Measurements from ENCODE around the gene HLA-DMB.

DNA sequence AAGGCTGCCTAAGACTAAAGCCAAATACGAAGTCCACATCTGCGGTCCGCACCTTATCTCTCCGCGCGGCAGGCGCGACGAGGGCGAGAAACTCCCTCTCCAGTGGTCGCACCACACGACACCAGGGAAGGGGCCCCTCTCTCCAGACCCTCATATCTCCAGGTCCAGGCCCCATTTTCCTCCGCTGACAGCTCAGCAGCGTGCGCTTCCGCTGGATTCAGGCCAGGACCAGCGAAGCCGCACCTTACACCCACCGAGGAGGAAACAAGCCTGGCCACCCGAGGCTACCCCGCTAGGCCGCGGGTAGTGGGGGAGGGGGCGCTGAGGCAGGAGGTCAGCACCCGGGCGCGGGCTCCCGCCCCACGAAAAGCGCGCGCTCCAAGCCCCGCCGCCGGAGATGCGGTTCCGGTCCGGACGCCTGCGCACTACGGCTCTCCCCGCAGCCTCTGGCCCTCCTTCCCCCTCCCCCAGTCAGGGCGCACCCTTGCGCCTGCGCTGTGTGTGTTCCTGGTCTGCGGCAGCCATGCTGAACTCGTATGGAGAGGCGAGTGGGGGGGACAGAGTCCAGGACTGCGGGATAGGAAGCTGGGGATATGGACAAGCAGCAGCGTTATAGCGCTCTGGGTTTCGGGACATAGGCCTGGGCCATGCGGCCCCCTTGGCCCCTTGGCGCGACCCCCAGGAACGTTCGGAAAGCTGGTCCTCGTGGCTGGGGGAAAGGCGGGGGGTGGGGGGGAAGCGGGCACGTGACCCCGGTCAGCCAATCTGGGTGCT lies 27.5 kb upstream of the HLA-DMB start, which contains the start of gene BRD2:
- TF ChIP-seq POLR2A (IDR thresholded peaks at IDR 0.05; ENCODE audit: low read depth, low read length) (peak; percentile 80), POLR2AphosphoS5 (IDR thresholded peaks at IDR 0.05; ENCODE audit: low read depth, low read length) (peak; percentile 81), TAF1 (IDR thresholded peaks at IDR 0.05; ENCODE audit: borderline replicate concordance, low read depth, low read length) (0 out of 2 replicates have a peak, but pooled peaks have one; percentile 53)

Measured in GM12892 (cell line).